A549 (cell line): Measurements from ENCODE around the gene BHLHE23.

Experiments
- BHLHE40 ChIP-seq: IDR thresholded peaks from 2 replicates; pipeline ENCODE4 v1.6.1; 2012; ENCODE audit warnings: low read depth, low read length, inconsistent platforms
- CTCF ChIP-seq: fragments of >200 bp; sonication (Bioruptor Twin); formaldehyde crosslinking; IDR thresholded peaks from 3 replicates; pipeline ENCODE4 v1.5.1; 2016
- ELK1 ChIP-seq: fragments of 150-350 bp; IDR thresholded peaks from 2 replicates; pipeline ENCODE4 v1.6.1; 2014; ENCODE audit warnings: low read depth, mild to moderate bottlenecking, low read length
- ESRRA ChIP-seq: fragments of 150-350 bp; IDR thresholded peaks from 2 replicates; pipeline ENCODE4 v1.6.1; 2014; ENCODE audit warnings: mild to moderate bottlenecking, low read length, borderline replicate concordance
- HMGXB4 ChIP-seq: fragments of 250-450 bp; sonication (Bioruptor Pico); IDR thresholded peaks from 2 replicates; pipeline ENCODE4 v1.5.0; 2021; ENCODE audit warnings: mild to moderate bottlenecking, moderate library complexity, borderline replicate concordance
- MAX ChIP-seq: IDR thresholded peaks from 2 replicates; pipeline ENCODE4 v1.6.1; 2012
- NR3C1 ChIP-seq: fragments of >200 bp; sonication (Bioruptor Twin); formaldehyde crosslinking; IDR thresholded peaks from 3 replicates; pipeline ENCODE4 v1.6.1; 2017
- POLR2A ChIP-seq: IDR thresholded peaks from 2 replicates; pipeline ENCODE4 v1.6.1; 2012; ENCODE audit warnings: mild to moderate bottlenecking, low read length
- REST ChIP-seq: fragments of 200-600 bp; sonication (generic); IDR thresholded peaks from 2 replicates; pipeline ENCODE4 v1.6.1; 2016; ENCODE audit warnings: antibody characterized with exemption, mild to moderate bottlenecking, moderate library complexity
- TP53 ChIP-seq: fragments of 250-450 bp; sonication (Bioruptor Pico); IDR thresholded peaks from 2 replicates; pipeline ENCODE4 v1.5.0; 2021; ENCODE audit warnings: mild to moderate bottlenecking, moderate library complexity
- USF2 ChIP-seq: fragments of 450-650 bp; IDR thresholded peaks from 2 replicates; pipeline ENCODE4 v1.6.1; 2014; ENCODE audit warnings: antibody characterized with exemption

GRCh38 chr20:63008541-63009044 lies 1.8 kb upstream of the BHLHE23 start:
- TF ChIP-seq USF2 = no peak
- no peak for TF ChIP-seq CTCF
- no peak for TF ChIP-seq BHLHE40
- TF ChIP-seq MAX = no peak
- no peak for TF ChIP-seq ELK1
- no peak for TF ChIP-seq TP53 (CRISPR knock-in tag)
- no peak for TF ChIP-seq REST
- no peak for TF ChIP-seq HMGXB4 (CRISPR knock-in tag)
- no peak for TF ChIP-seq POLR2A
- no peak for TF ChIP-seq NR3C1
- no peak for TF ChIP-seq ESRRA
